Fibroblast of lung (primary cell): ENCODE data around the gene MAPKBP1.

Experiments used
- CTCF ChIP-seq, 2 donors: IDR thresholded peaks in 1 of 2; conservative IDR thresholded peaks in 1 of 2; 1 replicate in 1 of 2; 2 replicates in 1 of 2; pipeline ENCODE4 v1.5.1; 2011 to 2012; ENCODE audit warnings: low read length in 2 of 2, control low read depth in 1 of 2, inconsistent platforms in 1 of 2, low read depth in 1 of 2, mild to moderate bottlenecking in 1 of 2
- EZH2 ChIP-seq: IDR thresholded peaks from 2 replicates; pipeline ENCODE4 v1.5.1; 2012; ENCODE audit warnings: low read length, control low read depth, mild to moderate bottlenecking; ENCODE audit errors: missing control alignments

- TF ChIP-seq CTCF (conservative IDR thresholded peaks at IDR 0.05 in 1 of 2, IDR thresholded peaks at IDR 0.05 in 1 of 2; ENCODE audit: low read depth in 1 of 2, low read length in 2 of 2) (no peak), EZH2 (no peak)
Measured at GRCh38 chr15:41876007-41876406, 101.7 kb downstream of the MAPKBP1 start.
